ENCODE results near the gene RAB8B.
A peak's percentile ranks its signal among the peaks of the same experiment; 100 is the strongest.

Gene RAB8B

GRCh38 chr15:63284335-63284734 lies 94.9 kb downstream of the RAB8B start:
- TF ChIP-seq, protein P1, sequence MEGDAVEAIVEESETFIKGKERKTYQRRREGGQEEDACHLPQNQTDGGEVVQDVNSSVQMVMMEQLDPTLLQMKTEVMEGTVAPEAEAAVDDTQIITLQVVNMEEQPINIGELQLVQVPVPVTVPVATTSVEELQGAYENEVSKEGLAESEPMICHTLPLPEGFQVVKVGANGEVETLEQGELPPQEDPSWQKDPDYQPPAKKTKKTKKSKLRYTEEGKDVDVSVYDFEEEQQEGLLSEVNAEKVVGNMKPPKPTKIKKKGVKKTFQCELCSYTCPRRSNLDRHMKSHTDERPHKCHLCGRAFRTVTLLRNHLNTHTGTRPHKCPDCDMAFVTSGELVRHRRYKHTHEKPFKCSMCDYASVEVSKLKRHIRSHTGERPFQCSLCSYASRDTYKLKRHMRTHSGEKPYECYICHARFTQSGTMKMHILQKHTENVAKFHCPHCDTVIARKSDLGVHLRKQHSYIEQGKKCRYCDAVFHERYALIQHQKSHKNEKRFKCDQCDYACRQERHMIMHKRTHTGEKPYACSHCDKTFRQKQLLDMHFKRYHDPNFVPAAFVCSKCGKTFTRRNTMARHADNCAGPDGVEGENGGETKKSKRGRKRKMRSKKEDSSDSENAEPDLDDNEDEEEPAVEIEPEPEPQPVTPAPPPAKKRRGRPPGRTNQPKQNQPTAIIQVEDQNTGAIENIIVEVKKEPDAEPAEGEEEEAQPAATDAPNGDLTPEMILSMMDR (IDR thresholded peaks at IDR 0.05; ENCODE audit: borderline replicate concordance, control extremely low read depth, extremely low read depth, insufficient read depth, missing control alignments) = no peak
- in situ Hi-C loops (cut with MboI; ENCODE audit: low sequenced_read_pairs, unreplicated experiment) = loop anchor here (10.0 to 25.0 kb wide), 2 partner anchors 120 to 328 kb away; no protein-coding TSS in a partner anchor
- DNase-seq (ENCODE audit: low spot score) = no peak

DNA sequence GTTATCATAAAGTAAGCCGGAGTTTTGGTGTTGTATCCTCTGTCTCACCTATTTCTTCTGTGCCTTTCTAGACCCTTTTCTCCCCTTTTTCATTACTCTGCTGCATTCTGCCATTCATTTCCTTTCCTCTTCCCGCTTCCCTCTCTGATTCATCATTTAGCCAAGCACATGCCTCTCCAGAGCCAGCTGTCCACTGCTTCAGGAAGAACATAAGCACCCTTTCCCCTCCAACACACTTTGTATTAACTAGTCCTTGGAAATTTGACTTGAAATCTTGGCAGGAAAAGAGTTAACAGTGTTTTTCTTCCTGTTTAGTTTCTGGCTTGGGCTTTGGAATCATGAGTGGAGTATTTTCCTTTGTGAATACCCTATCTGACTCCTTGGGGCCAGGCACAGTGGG lies 97.7 kb downstream of the RAB8B start:
- TF ChIP-seq, protein P1 (IDR thresholded peaks at IDR 0.05; ENCODE audit: borderline replicate concordance, control extremely low read depth, extremely low read depth, insufficient read depth, missing control alignments) = no peak
- in situ Hi-C loops (cut with MboI; ENCODE audit: low sequenced_read_pairs, unreplicated experiment) = loop anchor here (10.0 to 25.0 kb wide), 2 partner anchors 118 to 325 kb away; no protein-coding TSS in a partner anchor
- no peak for DNase-seq (ENCODE audit: low spot score)

DNA sequence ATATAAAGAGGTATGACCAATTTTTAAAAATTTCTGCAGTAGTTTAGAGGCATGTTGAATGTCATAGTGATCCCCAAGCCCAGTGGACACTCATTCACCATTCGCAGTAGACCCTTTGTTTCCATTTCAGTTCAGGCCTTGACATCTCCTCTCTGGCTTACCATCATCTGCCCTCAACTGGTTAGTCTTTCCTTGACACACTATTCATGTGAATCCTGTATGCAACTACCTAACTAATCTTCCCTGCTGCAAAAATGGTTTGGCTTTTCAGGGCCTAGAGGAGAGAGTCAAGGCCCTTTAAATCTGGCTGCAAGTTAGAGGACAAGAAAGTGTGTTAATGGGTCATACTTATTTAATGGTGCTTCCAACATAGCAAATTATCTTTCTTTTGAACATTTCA lies 98.9 kb downstream of the RAB8B start:
- DNase-seq (ENCODE audit: low spot score) = no peak
- in situ Hi-C loops (cut with MboI; ENCODE audit: low sequenced_read_pairs, unreplicated experiment) = loop anchor here (10.0 to 25.0 kb wide), 2 partner anchors 116 to 324 kb away; no protein-coding TSS in a partner anchor
- TF ChIP-seq, protein P1 (IDR thresholded peaks at IDR 0.05; ENCODE audit: borderline replicate concordance, control extremely low read depth, extremely low read depth, insufficient read depth, missing control alignments) = no peak

DNA sequence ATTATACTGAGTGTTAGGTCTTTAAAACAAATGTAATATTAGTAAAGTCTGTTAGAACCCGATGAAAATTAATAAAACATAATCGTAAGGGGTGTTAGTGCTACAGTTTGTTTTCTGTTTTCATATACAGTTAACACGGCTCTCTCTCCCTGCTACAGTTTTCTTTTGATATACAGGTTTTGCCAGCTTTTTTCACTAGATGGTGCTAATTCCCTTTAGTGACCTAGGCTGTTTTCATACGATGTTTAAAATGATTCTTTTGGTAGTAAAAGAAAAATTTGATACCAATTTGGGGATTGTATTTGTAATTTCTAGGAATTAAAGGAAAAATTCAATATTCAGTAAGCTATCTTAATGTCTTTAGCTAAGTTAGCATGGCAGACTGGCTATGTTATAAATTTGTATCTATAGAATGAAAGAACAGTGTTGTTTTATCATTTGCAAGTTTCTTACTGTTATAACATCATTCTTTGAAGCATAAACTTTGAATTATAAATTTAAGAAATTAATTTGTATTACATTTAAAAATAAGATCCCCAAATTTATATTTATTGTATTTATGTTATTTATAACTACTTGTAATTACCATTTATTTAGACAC lies 99.5 kb downstream of the RAB8B start:
- TF ChIP-seq, protein P1 (IDR thresholded peaks at IDR 0.05; ENCODE audit: borderline replicate concordance, control extremely low read depth, extremely low read depth, insufficient read depth, missing control alignments) = peak; percentile 17
- peak; percentile 50 for DNase-seq (ENCODE audit: low spot score)
- in situ Hi-C loops (cut with MboI; ENCODE audit: low sequenced_read_pairs, unreplicated experiment) = loop anchor here (10.0 to 25.0 kb wide), 2 partner anchors 116 to 323 kb away; no protein-coding TSS in a partner anchor

DNA sequence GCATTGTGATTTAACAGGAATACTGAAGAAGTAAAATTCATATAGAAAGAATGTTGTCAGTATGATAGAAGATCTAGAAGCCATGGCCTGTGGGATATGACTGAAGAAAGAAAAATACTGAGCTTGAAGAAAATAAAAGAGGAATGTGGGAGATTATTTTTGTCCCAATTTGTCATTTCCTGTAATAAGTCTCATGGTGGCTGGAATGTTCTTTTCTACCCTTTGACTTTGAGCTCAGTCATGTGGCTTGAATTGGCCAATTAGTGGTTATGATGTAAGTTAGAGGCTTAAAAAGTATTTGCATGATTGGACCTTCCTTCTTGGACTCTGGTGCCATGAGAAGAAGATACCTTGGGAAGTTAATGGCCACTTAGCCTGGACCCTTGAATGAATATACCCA lies 102.1 kb downstream of the RAB8B start:
- TF ChIP-seq, protein P1 (IDR thresholded peaks at IDR 0.05; ENCODE audit: borderline replicate concordance, control extremely low read depth, extremely low read depth, insufficient read depth, missing control alignments) = no peak
- no peak for DNase-seq (ENCODE audit: low spot score)
- in situ Hi-C loops (cut with MboI; ENCODE audit: low sequenced_read_pairs, unreplicated experiment) = loop anchor here (25.0 kb wide), 1 partner anchor 321 kb away; no protein-coding TSS in a partner anchor

GRCh38 chr15:63292241-63292640 lies 102.8 kb downstream of the RAB8B start:
- DNase-seq (ENCODE audit: low spot score) = no peak
- in situ Hi-C loops (cut with MboI; ENCODE audit: low sequenced_read_pairs, unreplicated experiment) = loop anchor here (25.0 kb wide), 1 partner anchor 320 kb away; no protein-coding TSS in a partner anchor
- TF ChIP-seq, protein P1 (IDR thresholded peaks at IDR 0.05; ENCODE audit: borderline replicate concordance, control extremely low read depth, extremely low read depth, insufficient read depth, missing control alignments) = no peak

Data from GM13976 (cell line).